Smooth muscle cell of trachea (primary cell): Measurements from ENCODE around the gene FAM89B. TPM values are rescaled to one million over a fixed set of nuclear protein-coding genes. Genes with fewer than 3 reads are reported as not detected.

Experiments
- total RNA-seq: library from RNA; depleted of rRNA; stranded (reverse); fragments of >200 nt; gene quantifications from 2 replicates; pipeline ENCODE4 v1.2.1, GENCODE V29; 2014

The FAM89B gene
- 11.8 and 30.3 TPM in 2 replicates for total RNA-seq

DNA sequence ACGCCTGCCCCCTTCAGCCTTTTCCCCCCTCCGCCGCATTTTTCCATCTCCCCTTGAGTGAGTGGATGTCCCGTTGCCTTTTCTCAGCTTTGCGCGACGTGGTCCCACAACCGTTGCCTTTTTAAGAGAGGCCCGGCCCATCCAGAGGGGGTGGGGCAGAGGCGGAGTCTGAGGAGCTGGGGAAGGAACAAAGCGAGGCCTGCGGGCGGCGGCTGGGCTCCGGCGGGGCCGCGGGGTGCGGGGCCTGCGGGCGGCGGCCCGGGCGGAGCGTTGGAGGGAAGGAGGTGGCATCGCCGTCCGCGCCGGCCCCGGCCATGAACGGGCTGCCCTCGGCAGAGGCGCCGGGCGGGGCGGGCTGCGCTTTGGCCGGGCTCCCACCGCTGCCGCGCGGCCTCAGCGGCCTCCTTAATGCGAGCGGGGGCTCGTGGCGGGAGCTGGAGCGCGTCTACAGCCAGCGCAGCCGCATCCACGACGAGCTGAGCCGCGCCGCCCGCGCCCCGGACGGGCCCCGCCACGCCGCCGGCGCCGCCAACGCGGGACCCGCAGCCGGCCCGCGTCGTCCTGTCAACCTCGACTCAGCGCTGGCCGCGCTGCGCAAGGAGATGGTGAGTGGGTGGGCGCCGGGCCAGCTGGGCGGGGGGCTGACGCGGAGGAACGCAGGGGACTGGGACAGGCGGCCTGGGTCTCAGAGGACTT lies at the start of gene FAM89B:
Gene FAM89B, plus strand, starts transcription at position 183 of the 696 bp plus-strand sequence. Its CDS starts 132 bp downstream, at position 315.

DNA sequence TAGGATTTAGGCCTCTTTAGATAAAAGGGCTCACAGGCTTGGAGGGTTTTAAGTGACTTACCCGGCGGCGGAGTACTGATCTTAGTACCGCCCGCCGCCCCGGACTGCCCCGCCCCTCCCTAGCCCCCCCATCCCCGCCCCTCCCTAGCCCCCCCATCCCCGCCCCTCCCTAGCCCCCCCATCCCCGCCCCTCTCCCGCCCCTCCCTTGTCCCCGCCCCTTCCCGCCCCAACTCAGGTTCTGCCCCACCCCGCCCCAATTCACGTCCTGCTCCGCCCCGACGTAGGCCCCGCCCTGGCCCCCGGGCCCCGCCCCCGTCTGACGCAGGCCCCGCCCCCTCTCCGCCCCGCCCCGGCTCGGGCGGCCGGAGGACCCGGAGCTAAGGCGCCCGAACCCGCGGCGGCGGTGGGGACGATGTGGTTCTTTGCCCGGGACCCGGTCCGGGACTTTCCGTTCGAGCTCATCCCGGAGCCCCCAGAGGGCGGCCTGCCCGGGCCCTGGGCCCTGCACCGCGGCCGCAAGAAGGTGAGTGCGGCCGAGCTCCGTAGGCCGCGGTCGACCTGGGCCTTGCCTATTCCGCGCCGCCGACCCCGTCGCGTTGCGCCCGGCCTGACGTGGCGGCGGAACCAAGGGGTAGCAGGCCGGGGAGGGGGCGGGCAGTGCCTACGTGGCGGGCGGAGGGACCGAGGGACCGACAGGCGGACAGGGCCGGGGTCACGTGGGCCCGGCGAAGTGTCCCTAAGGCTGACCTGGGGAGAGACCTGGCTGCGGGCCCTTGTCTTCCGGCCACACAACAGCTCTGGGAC lies 47.4 kb upstream of the FAM89B start, which contains the start of gene SCYL1:
Gene SCYL1, plus strand, starts transcription at position 343 of the 805 bp plus-strand sequence. Its CDS starts 71 bp downstream, at position 414.

DNA sequence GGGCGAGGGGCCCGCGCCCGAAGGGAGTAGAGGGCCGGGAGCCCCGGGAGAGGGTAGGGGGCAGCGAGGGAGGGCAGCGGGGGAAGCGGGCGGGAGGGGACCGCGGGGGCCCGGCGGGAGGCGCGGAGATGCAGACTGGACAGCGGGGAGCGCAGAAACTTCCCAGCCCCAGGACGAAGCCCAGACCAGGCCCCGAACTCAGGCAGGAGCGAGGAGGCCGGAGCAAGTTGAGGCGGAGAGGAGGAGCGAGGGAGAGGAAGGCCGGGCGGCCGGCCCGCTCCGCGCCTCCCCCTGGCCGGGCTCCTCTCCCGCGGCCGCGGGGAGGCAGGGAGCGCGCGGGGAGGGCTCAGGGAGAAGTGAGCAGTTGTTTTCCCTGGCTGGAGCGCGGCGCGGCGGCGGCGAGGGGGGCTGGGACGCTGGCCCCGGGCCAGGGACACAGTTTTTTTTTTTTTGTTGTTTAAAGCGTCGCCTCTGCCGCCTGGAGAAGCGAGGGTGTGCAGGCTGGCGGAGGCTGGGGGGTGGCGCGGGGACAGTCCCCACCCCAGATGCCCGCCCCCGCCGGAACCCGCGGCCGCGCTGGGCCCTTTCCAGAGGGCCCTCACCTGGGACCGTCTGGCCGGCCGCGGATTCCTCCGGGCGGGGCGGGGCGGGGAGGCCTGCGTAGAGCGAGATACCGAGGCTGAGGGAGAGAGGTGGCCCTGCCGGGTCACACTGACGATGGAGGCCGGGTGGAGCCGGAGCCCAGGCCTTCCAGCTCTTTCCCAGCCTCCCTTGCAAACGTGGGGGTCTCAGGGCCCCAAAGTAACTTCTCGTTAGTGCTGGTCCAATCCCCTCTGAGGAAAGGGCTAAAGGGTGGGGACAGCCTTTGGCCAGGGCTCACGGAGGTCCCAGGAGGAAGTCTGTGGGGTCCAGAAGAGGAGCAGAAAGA lies 14.1 kb upstream of the FAM89B start, which contains the start of gene LTBP3:
Gene LTBP3, minus strand, starts transcription at position 358 of the 928 bp plus-strand sequence. CDS start 400 bp downstream, outside the sequence.

DNA sequence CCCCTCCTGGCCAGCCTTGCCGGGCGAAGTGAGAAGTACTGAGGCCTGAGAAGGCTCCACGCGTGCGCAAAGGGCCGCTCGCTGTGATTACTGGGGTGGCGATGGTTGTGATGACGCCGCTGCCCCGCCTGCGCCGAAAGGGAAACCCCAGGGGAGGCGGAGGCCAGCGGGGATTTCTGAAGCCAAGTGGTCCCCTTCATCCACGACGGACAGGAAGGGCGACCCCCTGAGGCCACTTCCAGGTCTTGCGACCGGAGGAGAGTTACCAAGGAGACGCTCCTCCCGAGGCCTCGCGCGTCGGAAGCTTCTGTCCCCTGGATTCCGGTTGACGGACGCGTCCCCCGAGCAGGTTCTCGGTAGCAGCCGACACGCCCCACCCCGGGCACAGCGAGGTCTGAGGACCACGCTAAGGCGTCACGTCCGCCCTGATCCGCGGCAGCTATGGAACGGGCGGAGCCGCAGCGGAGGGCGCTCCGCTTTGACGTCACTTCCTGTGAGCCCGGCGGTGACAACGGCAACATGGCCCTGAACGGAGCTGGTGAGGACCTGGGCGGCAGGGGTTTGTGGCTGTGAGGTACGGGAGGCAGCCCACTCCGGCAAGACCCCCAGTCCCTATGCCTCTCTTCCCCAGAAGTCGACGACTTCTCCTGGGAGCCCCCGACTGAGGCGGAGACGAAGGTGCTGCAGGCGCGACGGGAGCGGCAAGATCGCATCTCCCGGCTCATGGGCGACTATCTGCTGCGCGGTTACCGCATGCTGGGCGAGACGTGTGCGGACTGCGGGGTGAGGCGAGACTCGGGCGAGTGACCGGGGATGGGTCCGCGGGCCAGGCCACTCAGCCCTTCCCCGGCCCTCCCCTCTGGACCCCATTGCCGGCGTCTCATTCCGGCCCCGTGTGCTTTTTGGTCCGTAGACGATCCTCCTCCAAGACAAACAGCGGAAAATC lies 2.1 kb upstream of the FAM89B start, which contains the start of gene ZNRD2:
Gene ZNRD2, plus strand, starts transcription at position 505 of the 946 bp plus-strand sequence. Its CDS starts 15 bp downstream, at position 520.

DNA sequence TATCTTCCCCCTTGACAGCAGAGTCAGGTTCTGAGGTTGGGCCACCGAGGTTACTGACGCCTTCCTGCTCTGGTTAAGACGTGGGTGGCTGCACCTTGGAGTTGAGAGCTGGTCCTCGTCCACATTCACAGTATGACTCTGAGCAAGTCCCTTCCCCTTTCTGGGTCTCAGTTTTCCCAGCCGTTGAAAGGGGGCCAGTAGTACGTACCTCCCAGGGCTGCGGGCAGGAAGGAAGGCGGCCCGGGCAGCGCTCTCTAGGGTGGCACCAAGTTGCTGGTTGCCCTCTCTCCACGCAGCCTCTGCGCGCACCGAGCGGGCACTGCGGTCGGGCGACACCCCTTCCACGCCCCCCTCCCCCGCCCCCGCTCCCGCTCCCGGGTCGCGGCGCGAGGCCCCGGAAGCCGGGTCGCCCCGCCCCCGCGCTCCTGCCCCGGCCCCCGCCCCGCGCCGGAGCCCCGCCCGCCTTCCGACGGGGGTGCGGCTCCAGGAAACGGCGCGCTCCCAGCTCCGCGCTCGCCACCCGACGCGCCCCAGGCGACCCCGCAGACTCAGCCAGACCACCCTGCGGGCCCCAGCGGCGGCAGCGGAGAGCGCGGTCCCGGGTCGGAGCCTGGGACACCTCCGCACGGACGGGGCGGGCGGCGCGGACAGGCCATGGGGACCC lies 3.4 kb downstream of the FAM89B start, which contains the start of gene EHBP1L1:
Gene EHBP1L1, plus strand, starts transcription at position 486 of the 664 bp plus-strand sequence. CDS start 250 bp downstream, outside the sequence.

DNA sequence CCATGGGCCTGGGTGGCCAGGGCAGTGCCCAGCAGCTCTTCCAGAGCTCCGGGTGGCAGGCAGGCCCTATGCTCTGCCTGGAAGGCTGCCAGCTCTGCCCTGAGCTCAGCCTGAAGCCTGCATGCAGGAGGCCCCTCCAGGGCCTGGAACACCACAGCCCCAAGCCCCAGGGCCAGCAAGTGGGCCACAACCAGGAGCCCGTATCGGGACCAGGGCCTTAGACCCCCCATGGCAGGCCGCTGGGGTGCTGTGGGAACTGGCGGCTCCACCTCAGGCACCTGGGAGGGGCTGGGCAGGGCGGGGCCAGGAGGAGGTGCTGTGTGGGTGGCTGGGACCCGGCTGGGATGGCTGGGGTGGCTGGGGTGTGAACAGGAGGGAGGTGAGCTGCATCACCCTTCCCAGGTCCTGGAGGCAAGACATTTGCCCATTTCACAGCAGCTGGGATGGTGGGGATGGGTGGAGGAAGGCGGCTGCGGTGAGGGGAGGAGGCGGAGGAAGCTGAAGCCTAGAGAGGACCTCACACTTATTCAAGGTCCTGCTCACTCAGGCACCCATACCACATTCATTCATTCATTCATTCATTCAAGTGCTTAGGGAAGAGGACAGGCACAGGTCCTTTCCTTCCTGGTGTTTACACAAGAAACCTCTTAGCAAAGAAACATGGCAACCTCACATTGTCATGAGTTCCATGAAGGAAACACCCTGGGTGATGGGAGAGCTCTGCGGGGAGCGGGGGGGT lies 23.4 kb downstream of the FAM89B start, which contains the start of gene KCNK7:
Gene KCNK7, minus strand, starts transcription at position 258 of the 739 bp plus-strand sequence. Its CDS starts 28 bp downstream, at position 230.

DNA sequence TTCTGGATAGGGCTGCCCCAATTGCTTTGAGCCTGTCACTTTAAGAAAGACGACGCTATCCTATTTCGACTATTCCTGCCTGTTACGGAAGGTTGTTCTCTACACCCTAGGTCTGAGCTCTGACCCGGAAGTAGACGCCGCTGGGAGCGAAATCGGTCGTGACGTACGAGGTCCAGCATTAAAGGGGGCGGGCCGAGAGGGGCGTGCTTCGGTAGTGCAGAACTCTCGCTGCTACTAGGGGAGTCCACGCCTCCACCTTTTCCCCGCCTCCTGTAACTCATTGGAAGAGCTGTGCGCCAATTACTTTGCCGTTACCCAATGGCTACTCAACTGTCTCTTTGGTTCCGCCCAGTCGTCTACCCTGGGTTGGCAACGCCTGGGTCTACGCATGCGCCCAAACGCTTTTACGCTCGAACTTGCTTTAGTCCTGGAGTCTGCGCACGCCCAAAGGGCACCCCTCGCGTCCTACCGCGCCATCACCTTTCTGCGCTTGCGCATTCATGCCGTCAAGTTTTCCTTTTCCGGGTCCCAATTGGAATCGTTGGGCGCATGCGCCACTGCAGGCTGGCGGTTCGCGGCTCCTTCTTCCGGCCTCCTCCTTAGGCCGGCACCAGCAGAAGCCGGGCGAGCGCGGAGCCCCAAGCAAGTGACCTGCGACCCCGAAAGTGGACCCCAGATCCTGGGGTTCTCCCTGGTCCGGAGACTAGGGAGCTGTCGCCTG lies 43.1 kb downstream of the FAM89B start, which contains the start of gene PCNX3:
Gene PCNX3, plus strand, starts transcription at position 548 of the 721 bp plus-strand sequence. CDS start 536 bp downstream, outside the sequence.

Other genes with a start within 250 kb of the FAM89B start
- gene DPF2, start 238.7 kb upstream of the FAM89B start, total RNA-seq, result 49.3 and 51.1 TPM in 2 replicates
- under 0.01 TPM in 1 of 2 replicates, not detected in the other for gene TIGD3, start 217.8 kb upstream of the FAM89B start, total RNA-seq
- gene SLC25A45, start 189.9 kb upstream of the FAM89B start, total RNA-seq, result 2.0 and 3.1 TPM in 2 replicates
- 34.2 and 51.8 TPM in 2 replicates for gene FRMD8, start 185.9 kb upstream of the FAM89B start, total RNA-seq
- gene NEAT1, start 149.7 kb upstream of the FAM89B start, total RNA-seq, result 322 and 406 TPM in 2 replicates
- 13,561 and 20,792 TPM in 2 replicates for gene MALAT1, start 73.5 kb upstream of the FAM89B start, total RNA-seq
- 77.2 and 139 TPM in 2 replicates for gene SCYL1, start 47.5 kb upstream of the FAM89B start, total RNA-seq
- 38.7 and 93.8 TPM in 2 replicates for gene LTBP3, start 14.2 kb upstream of the FAM89B start, total RNA-seq
- gene ZNRD2, start 2.1 kb upstream of the FAM89B start, total RNA-seq, result 36.7 and 55.1 TPM in 2 replicates
- 60.4 and 79.7 TPM in 2 replicates for gene EHBP1L1, start 3.5 kb downstream of the FAM89B start, total RNA-seq
- gene KCNK7, start 23.3 kb downstream of the FAM89B start, total RNA-seq, result 0.29 and 0.50 TPM in 2 replicates
- gene MAP3K11, start 41.7 kb downstream of the FAM89B start, total RNA-seq, result 25.8 and 26.3 TPM in 2 replicates
- gene PCNX3, start 43.2 kb downstream of the FAM89B start, total RNA-seq, result 22.7 and 30.8 TPM in 2 replicates
- gene SIPA1, start 65.6 kb downstream of the FAM89B start, total RNA-seq, result 25.1 and 25.2 TPM in 2 replicates
- 9.3 and 23.8 TPM in 2 replicates for gene RELA, start 90.4 kb downstream of the FAM89B start, total RNA-seq
- 45.4 and 47.3 TPM in 2 replicates for gene KAT5, start 139.7 kb downstream of the FAM89B start, total RNA-seq
- gene RNASEH2C, start 148.3 kb downstream of the FAM89B start, total RNA-seq, result 32.9 and 57.7 TPM in 2 replicates
- gene AP5B1, start 208.4 kb downstream of the FAM89B start, total RNA-seq, result 7.1 and 10.6 TPM in 2 replicates
- gene OVOL1, start 214.5 kb downstream of the FAM89B start, total RNA-seq, result not detected in 2 replicates